Right lobe of liver (tissue), 4 donors: Measurements from ENCODE around the gene RASAL3.

Source experiments
- CTCF ChIP-seq, 4 donors: fragments of 200-600 bp in 3 of 4; fragments of 450-650 bp in 1 of 4; IDR thresholded peaks; one replicate each; pipeline versions ENCODE4 v1.5.1 to v1.8.0; 2016 to 2022; ENCODE audit warnings: antibody characterized with exemption in 4 of 4, mild to moderate bottlenecking in 2 of 4
- POLR2A ChIP-seq: fragments of 450-650 bp; IDR thresholded peaks from one replicate; pipeline ENCODE4 v1.6.1; 2017; ENCODE audit warnings: antibody characterized with exemption, mild to moderate bottlenecking
- donor health status: DM: no; HTN: no; CAD: no.
- donor health status: DM: no; HTN: no; CAD: no.
- donor health status: DM: no; HTN: yes; CAD: no.

DNA sequence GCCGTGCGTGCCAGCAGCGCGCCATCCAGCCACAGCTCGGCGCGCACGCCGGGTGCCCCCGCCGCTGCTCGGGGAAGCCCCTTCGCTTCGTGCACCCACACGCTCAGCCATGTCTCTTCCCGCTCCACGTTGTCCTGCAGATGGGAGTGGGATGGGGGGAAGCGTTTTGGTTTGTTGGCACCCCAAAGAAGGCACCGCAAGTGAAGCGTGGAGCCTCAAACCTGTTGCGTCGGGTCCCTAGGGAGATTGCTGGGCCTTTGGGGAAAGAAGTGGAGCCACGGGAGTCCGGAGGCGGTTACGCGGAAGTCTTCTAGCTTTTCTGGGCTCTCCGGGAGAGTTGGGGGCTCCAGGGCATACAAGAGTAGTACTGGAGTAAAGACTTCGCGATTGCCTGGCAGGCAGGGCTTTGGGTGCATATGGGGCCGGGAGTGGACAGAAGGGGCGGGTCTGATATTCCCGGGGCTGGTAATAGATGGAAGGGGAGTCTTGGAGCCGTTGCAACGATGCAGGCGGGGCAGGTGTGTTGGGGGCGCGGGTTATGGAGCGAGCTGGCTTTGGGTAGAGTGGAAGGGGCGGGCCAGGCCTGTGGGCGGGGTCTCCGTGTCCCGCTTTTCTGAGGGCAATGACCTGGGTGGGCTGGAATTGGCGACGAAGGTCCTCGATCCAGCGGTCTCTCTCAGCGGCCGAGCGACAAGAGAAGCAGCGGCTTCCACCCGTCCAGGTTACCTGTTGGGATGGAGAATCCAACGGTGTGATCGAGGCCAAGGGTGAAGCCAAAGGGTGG lies 6.5 kb downstream of the RASAL3 start:
- no peak for TF ChIP-seq CTCF (IDR thresholded peaks at IDR 0.05)
- no peak for TF ChIP-seq POLR2A
